Ramos (cell line): ENCODE measurements around the gene DNAJA3.

Experiments
- in situ Hi-C: fragments of 300-500 bp; cut with MboI; formaldehyde crosslinking; loops from one replicate; pipeline ENCODE4 v1.14.3; 2022; ENCODE audit warnings: low sequenced_read_pairs; ENCODE audit not compliant: unreplicated experiment

DNAJA3 gene

GRCh38 chr16:4467916-4468315 lies 42.2 kb downstream of the DNAJA3 start:
- in situ Hi-C loops: no loop called here

DNA sequence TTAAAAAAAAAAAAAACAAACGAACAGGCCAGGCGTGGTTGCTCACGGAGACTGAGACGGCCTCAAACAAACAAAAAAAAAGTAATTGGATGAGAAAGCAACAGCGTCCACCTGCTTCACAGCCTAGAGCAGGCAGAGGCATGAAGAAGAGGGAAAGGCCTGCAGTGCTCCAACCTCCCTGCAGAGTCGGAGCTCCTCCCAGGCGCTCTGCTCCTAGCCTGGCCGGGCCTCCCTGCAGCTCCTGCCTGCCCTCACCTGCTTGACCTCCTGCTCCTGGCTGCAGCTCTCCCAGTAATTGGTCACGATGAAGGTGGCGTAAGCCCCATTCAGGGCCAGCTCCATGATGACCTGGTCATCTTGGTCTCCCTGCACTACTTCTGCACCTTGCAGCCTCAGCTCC lies 43.3 kb downstream of the DNAJA3 start:
- in situ Hi-C loops: no loop called here

- in situ Hi-C loops: no loop called here
These were observed 46.2 kb downstream of the DNAJA3 start for GRCh38 chr16:4471869-4472268.

DNA sequence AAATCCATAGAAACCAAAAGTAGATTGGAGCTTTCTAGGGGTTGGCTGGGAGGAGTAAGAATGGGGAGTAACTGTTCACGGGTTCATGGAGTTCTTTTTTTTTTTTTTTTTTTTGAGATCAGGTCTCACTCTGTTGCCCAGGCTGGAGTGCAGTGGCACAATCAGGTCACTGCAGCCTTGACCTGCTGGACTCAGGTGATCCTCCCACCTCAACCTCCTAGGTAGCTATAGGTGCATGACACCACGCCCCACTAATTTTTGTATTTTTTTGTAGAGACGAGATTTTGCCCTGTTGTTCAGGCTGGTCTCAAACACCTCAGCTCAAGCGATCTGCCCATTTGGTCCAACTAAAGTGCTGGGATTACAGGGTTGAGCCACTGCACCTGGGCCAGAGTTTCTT lies 47.2 kb downstream of the DNAJA3 start:
- in situ Hi-C loops: no loop called here

DNA sequence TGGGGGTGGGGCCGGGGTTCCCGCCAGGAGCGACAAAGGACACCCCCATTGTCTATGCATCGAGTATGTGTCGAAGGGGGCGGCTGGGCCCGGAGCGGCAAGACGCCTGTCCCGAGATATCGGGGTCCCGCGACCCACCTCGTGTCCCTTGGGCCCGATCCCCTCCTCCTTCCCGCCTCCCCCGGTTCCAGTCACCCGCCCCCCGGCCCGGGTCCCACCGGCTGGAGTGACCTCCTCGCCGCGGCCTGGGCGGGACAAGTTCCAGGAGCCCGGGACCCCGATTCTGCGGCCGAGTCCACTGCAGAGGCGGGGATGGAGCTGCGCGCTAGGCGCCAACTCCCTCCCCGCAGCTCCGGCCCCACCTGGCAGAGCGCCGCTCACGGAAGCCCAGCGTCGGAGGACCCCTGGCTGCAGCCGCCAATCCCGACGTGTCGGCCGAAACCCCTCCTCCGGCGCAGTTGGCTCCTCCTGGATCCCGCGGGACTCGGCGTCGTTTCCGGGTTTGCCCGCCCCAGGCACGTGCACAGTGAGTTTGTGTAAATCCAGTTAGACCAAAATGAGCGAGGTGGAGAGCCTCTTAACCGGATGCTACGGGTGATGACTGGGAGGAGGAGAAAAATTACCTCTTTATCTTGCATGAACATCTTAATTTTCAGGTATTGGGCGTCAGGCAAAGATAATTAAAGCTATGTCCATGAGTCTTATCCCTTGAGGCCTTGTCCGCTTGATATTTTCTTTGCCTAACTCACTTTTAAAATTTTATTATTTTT lies 48.7 kb downstream of the DNAJA3 start, which contains the start of gene NMRAL1:
NMRAL1 (minus strand) TSS at position 434 of the 770 bp plus-strand sequence. CDS start 493 bp downstream, outside the sequence.
- in situ Hi-C loops: no loop called here

- in situ Hi-C loops: no loop called here
These were observed 50.5 kb downstream of the DNAJA3 start, which contains the start of gene HMOX2 for GRCh38 chr16:4475880-4476788. Gene HMOX2 (plus strand): TSS chr16:4476398. CDS start chr16:4505525, 29,127 bp downstream.

DNA sequence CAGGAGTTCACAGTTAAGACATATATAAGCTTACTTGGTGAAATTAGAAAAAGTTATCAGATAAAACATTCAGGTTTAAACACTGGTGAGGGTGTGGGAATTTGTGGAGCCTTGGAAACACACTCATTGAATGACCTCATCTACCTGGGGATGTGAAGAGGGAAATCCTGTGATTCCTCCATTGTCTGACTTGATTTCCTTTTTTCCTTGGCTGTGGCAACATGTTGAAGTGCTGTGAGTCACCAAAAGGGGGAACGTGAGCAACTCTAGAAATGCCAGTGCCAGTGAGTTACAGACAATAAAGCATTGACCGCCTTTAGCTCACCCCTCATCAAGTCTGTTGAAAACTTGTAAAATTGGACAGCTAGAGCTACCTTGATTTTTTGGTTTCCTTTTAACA lies 52.3 kb downstream of the DNAJA3 start:
- in situ Hi-C loops: no loop called here

DNA sequence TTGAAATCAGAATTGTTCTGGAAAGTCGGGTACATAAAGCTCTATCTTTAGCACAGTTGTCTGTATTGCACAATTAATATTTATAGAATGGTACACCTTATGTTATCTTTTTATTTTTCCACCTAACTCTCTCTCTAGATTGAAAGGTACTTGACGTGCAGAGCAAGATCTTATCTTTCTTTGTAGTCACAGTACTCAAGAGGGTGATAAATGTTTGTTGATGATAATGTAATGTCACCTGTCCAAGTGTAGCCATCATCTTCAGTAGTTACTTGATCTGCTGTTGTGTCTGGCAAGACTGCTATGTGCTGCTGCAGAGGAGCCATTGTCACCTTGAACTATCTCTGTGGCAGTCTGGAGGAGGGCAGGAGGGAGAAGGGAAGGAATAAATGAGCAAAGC lies 55.9 kb downstream of the DNAJA3 start:
- in situ Hi-C loops: no loop called here

- in situ Hi-C loops: no loop called here
These were observed 56.3 kb downstream of the DNAJA3 start for GRCh38 chr16:4481963-4482362.

GRCh38 chr16:4486126-4486893 lies 60.6 kb downstream of the DNAJA3 start:
- in situ Hi-C loops: no loop called here

DNA sequence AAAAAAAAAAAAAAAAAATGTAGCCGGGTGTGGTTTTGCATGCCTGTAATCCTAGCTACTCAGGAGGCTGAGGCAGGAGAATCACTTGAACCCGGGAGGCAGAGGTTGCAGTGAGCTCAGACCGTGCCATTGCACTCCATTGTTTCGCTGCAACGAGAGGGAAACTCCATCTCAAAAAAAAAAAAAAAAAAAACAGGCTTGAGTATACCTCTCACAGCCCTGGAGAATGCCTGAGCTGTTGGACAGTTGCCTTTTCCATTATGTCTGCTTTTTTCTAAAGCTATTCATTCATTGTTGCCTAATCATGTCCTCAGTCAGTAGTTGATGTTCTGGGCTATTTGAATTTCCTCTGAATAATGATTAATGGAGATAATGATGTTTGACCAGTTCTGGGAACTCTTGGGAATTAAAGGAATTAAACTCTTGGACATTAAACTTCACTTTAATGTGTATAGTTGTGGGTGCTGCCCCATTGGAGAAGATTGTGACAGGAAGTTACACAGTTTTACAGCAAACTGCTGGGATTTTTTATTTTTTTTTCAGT lies 62.4 kb downstream of the DNAJA3 start:
- in situ Hi-C loops: no loop called here

GRCh38 chr16:4488499-4488967 lies 62.9 kb downstream of the DNAJA3 start:
- in situ Hi-C loops: no loop called here

DNA sequence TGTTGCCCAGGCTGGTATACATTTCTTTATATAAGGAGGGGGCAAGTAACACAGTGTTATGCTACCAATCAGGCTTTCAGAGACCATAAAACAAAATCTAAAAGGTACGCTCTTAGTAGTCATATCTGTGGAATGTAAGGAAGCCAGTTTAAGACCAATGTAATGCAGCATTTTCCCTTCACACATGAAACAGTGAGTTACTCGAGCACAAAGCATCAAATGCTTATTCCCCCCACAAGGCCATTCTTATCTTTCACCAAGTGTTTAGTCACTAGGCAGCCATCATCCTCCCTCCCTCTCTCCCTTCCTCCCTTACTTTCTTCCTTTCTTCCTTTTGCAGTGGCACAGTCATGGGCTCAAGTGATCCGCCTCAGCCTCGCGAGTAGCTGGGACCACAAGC lies 63.4 kb downstream of the DNAJA3 start:
- in situ Hi-C loops: no loop called here

GRCh38 chr16:4491898-4492297 lies 66.2 kb downstream of the DNAJA3 start:
- in situ Hi-C loops: no loop called here

- in situ Hi-C loops: no loop called here
These were observed 69.2 kb downstream of the DNAJA3 start for GRCh38 chr16:4494746-4495490.

DNA sequence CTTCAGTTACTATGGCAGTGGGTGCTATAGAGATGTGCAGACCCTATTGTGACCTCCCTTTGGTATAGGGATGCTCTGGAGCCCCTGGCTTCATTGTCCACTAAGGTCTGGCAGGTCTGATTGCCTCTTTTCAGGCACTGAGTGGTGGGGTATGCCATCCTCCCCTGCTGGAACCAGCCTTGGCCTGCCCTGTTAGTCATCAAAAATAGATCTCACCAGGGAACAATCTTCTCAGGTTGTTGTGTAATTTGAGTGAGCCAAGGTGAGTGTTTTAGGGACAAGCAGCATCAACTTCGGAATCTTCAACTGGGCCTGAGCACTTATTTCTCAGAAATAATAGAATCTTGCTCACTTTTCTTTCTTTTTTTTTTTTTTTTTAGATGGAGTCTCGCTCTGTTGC lies 70.1 kb downstream of the DNAJA3 start:
- in situ Hi-C loops: no loop called here

GRCh38 chr16:4496305-4496704 lies 70.6 kb downstream of the DNAJA3 start:
- in situ Hi-C loops: no loop called here

- in situ Hi-C loops: no loop called here
These were observed 73.0 kb downstream of the DNAJA3 start for GRCh38 chr16:4498546-4499195.

GRCh38 chr16:4499196-4499555 lies 73.5 kb downstream of the DNAJA3 start:
- in situ Hi-C loops: no loop called here
